Measurements from ENCODE around the gene TAF12. TPM values are rescaled to one million over a fixed set of nuclear protein-coding genes. Genes with fewer than 3 reads are reported as not detected.
"Not testable (repeated sequence)": the region's sequence is repeated elsewhere in the genome, so short reads cannot be mapped to it uniquely, and the experiment has no call there.

TAF12 gene
- total RNA-seq, 2 experiments from 2014 or later: 7.0 to 8.0 TPM

DNA sequence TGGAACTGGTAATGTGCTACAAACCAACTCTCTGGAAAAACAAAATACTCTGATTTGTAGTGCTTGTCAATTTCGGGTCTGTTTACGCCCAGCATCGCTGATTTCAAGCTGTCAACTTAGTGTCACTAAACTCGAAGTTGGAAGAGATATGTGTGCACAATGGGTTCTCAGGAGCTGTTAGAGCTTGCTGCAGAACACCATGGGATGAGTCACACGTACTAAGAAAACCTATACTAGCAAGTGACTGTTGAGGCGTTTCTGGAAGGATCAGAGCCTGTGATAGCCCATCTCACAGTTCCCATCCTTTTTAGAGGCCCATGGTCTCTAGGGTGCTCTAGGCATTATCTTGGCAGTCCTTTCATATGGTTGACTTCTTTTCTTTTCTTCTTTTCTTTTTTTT, 40.0 kb upstream of the TAF12 start:
- no peak overlapping the region for H3K4me3 Mint-ChIP-seq
- no peaks in the 10 kb centered on the region for H3K27me3 ChIP-seq (ENCODE audit: control insufficient read depth in 1 of 2, insufficient read depth in 2 of 2, low read length in 2 of 2)
- H3K4me1 ChIP-seq (ENCODE audit: insufficient read depth, low read length): no peaks in the 10 kb centered on the region
- CTCF ChIA-PET: no interaction called here
- DNase-seq (no peak), ATAC-seq (ENCODE audit: poor library complexity) (no peak)
- H3K9me3 Mint-ChIP-seq: no peaks in the 10 kb centered on the region
- H3K27ac ChIP-seq (ENCODE audit: low read depth in 1 of 2, low read length in 2 of 2): no peak overlapping the region
- H3K27ac Mint-ChIP-seq: no peak overlapping the region
- H3K9me3 ChIP-seq (ENCODE audit: control insufficient read depth in 1 of 2, insufficient read depth in 1 of 2, low read length in 2 of 2): no peaks in the 10 kb centered on the region
- H3K4me1 Mint-ChIP-seq (ENCODE audit: low read depth): no peaks in the 10 kb centered on the region
- H3K36me3 ChIP-seq (ENCODE audit: insufficient read depth, low read length): peaks cover 40% of the 10 kb centered on the region
- peaks cover 68% of the 10 kb centered on the region for H3K36me3 Mint-ChIP-seq (ENCODE audit: low read depth)
- intact Hi-C loops (cut with DNase I, micrococcal nuclease): no loop called here
- no peak overlapping the region for H3K4me3 ChIP-seq (ENCODE audit: low read length)
- POLR2A ChIA-PET: interaction anchor here (1.0 kb wide), 1 partner anchor 14 kb away, joined by 3 read pairs; the partner anchor contains the start of gene GMEB1
- TF ChIP-seq, protein P1, sequence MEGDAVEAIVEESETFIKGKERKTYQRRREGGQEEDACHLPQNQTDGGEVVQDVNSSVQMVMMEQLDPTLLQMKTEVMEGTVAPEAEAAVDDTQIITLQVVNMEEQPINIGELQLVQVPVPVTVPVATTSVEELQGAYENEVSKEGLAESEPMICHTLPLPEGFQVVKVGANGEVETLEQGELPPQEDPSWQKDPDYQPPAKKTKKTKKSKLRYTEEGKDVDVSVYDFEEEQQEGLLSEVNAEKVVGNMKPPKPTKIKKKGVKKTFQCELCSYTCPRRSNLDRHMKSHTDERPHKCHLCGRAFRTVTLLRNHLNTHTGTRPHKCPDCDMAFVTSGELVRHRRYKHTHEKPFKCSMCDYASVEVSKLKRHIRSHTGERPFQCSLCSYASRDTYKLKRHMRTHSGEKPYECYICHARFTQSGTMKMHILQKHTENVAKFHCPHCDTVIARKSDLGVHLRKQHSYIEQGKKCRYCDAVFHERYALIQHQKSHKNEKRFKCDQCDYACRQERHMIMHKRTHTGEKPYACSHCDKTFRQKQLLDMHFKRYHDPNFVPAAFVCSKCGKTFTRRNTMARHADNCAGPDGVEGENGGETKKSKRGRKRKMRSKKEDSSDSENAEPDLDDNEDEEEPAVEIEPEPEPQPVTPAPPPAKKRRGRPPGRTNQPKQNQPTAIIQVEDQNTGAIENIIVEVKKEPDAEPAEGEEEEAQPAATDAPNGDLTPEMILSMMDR (IDR thresholded peaks at IDR 0.05): no peak
- H3K27me3 Mint-ChIP-seq: no peaks in the 10 kb centered on the region

DNA sequence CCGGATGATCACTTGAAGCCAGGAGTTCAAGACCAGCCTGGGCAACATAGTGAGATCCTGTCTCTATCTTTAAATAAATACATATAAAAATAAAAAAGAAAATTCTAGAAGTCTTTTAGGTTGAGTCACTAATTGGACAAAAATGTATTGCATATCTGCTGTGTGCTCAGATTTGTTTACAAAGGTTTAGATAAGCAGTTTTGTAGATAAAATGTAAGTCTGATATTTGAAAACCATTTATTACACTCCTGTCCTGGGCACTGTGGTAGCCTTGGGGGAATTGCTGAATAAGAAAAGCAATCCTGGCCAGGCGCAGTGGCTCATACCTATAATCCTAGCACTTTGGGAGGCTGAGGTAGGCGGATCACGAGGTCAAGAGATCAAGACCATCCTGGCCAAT, 37.3 kb upstream of the TAF12 start:
- Histone ChIP-seq H3K27ac (ENCODE audit: low read depth in 1 of 2, low read length in 2 of 2) (no peak overlapping the region), H3K9me3 (ENCODE audit: control insufficient read depth in 1 of 2, insufficient read depth in 1 of 2, low read length in 2 of 2) (no peaks in the 10 kb centered on the region), H3K4me3 (ENCODE audit: low read length) (no peak overlapping the region), H3K27me3 (ENCODE audit: control insufficient read depth in 1 of 2, insufficient read depth in 2 of 2, low read length in 2 of 2) (no peaks in the 10 kb centered on the region), H3K4me1 (ENCODE audit: insufficient read depth, low read length) (no peaks in the 10 kb centered on the region), H3K36me3 (ENCODE audit: insufficient read depth, low read length) (peaks cover 29% of the 10 kb centered on the region)
- H3K9me3 Mint-ChIP-seq: no peaks in the 10 kb centered on the region
- POLR2A ChIA-PET: no interaction called here
- ATAC-seq (ENCODE audit: poor library complexity) (no peak), DNase-seq (no peak)
- peaks cover 6% of the 10 kb centered on the region for H3K4me1 Mint-ChIP-seq (ENCODE audit: low read depth)
- TF ChIP-seq, protein P1 (IDR thresholded peaks at IDR 0.05): no peak
- no peak overlapping the region for H3K4me3 Mint-ChIP-seq
- CTCF ChIA-PET: no interaction called here
- intact Hi-C loops (cut with DNase I, micrococcal nuclease): no loop called here
- peaks cover 50% of the 10 kb centered on the region for H3K36me3 Mint-ChIP-seq (ENCODE audit: low read depth)
- no peak overlapping the region for H3K27ac Mint-ChIP-seq
- H3K27me3 Mint-ChIP-seq: no peaks in the 10 kb centered on the region

DNA sequence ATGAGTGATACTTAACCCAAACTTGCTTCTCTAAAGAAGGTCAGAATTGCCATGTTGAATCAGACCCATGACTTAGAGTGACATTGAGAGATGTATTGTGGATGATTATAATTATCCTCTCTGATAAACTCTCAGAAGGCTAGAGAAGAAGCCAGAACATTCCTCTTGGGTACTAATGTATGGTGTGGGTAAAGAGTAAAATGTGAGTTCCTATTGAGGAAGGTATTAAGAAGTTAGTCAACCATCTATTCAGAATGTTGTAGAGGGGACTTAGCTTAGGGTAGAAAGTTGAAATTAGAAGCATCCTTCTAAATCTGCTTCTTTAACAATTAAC, 33.0 kb upstream of the TAF12 start:
- ChIA-PET CTCF (no interaction called here), POLR2A (no interaction called here)
- Histone ChIP-seq H3K27me3 (ENCODE audit: control insufficient read depth in 1 of 2, insufficient read depth in 2 of 2, low read length in 2 of 2) (no peaks in the 10 kb centered on the region), H3K4me1 (ENCODE audit: insufficient read depth, low read length) (no peaks in the 10 kb centered on the region), H3K4me3 (ENCODE audit: low read length) (no peak overlapping the region), H3K27ac (ENCODE audit: low read depth in 1 of 2, low read length in 2 of 2) (no peak overlapping the region), H3K36me3 (ENCODE audit: insufficient read depth, low read length) (peaks cover 2% of the 10 kb centered on the region), H3K9me3 (ENCODE audit: control insufficient read depth in 1 of 2, insufficient read depth in 1 of 2, low read length in 2 of 2) (no peaks in the 10 kb centered on the region)
- Mint-ChIP-seq H3K27ac (no peak overlapping the region), H3K4me1 (ENCODE audit: low read depth) (peaks cover 8% of the 10 kb centered on the region), H3K4me3 (no peak overlapping the region), H3K27me3 (no peaks in the 10 kb centered on the region), H3K9me3 (no peaks in the 10 kb centered on the region), H3K36me3 (ENCODE audit: low read depth) (peaks cover 12% of the 10 kb centered on the region)
- intact Hi-C loops (cut with DNase I, micrococcal nuclease): no loop called here
- ATAC-seq (ENCODE audit: poor library complexity): no peak
- TF ChIP-seq, protein P1 (IDR thresholded peaks at IDR 0.05): no peak
- DNase-seq: no peak

DNA sequence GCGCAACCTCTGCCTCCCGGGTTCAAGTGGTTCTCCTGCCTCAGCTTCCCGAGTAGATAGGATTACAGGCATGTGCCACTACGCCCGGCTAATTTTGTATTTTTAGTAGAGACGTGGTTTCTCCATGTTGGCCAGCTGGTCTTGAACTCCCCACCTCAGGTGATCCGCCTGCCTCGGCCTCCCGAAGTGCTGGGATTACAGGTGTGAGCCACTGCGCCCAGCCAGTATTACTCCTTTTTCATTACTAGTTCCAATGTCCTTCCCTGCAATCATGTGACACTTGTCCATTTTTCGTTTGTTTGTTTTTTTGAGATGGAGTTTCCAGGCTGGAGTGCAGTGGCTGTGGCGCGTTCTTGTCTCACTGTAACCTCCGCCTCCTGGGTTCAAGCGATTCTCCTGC, 30.1 kb upstream of the TAF12 start:
- H3K27ac ChIP-seq (ENCODE audit: low read depth in 1 of 2, low read length in 2 of 2); POLR2A ChIA-PET; H3K4me3 ChIP-seq (ENCODE audit: low read length); H3K4me3 Mint-ChIP-seq; H3K27me3 Mint-ChIP-seq; CTCF ChIA-PET; H3K9me3 Mint-ChIP-seq; H3K36me3 ChIP-seq (ENCODE audit: insufficient read depth, low read length); H3K9me3 ChIP-seq (ENCODE audit: control insufficient read depth in 1 of 2, insufficient read depth in 1 of 2, low read length in 2 of 2); DNase-seq; intact Hi-C loops (cut with DNase I, micrococcal nuclease); ATAC-seq (ENCODE audit: poor library complexity); H3K27me3 ChIP-seq (ENCODE audit: control insufficient read depth in 1 of 2, insufficient read depth in 2 of 2, low read length in 2 of 2): not testable (repeated sequence)
- H3K36me3 Mint-ChIP-seq (ENCODE audit: low read depth): peaks cover 19% of the 10 kb centered on the region
- H3K4me1 Mint-ChIP-seq (ENCODE audit: low read depth): peaks cover 24% of the 10 kb centered on the region
- H3K27ac Mint-ChIP-seq: peak overlapping the region; percentile 24
- H3K4me1 ChIP-seq (ENCODE audit: insufficient read depth, low read length): peaks cover 22% of the 10 kb centered on the region
